ENCODE measurements around the gene TUFM. TPM values are rescaled to one million over a fixed set of nuclear protein-coding genes. Genes with fewer than 3 reads are reported as not detected.

TUFM gene
- total RNA-seq, 5 donors from 2014 or later (not counting 1 experiment from before 2014, with no cell fraction given), result 90.2 to 131 (median 105) TPM

DNA sequence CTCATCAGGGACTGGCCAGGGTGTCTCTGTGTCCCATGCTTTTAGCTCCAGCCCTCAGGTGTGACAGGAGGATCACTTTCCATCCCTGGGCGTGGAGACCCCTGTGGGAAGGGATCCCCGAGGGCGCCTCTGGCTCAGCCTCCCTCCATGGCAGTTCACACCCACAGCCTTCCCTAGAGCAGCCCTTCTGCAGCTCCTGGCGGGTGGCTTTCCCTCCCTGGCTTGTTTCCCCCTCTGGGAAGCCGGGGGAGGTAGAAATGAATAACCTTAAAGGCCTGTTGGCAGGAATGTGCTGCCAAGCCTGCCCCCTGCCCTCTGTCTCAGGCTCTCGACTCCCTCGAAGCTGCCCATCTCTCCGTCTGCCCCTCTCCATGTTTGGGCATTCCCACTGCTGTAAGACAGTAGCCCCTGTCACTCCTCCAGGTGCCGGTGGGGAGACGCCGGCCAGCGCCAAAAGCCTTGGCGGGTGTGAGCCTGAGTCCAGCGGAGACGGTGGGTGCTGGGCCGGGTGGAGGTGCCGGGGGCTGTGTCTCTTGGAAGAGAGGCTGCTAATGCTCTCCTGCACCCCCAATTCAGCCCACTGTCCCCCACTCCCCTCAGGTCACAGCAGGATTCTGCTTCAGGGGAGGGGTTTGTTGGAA lies 30.0 kb upstream of the TUFM start:
- Mint-ChIP-seq H3K9me3 (no peaks in the 10 kb centered on the region), H3K27ac (no peak overlapping the region), H3K4me3 (no peak overlapping the region), H3K36me3 (no peaks in the 10 kb centered on the region), H3K27me3 (peaks cover 4 to 5% of the 10 kb centered on the region in 2 donors), H3K4me1 (peaks cover 5 to 14% (median 6%) of the 10 kb centered on the region in 3 donors)
- Histone ChIP-seq H3K36me3 (ENCODE audit: control insufficient read depth in 2 of 2, extremely low read depth in 1 of 2, insufficient read depth in 1 of 2, low read length in 1 of 2) (peaks cover 4 to 26% of the 10 kb centered on the region in 2 donors), H3K27me3 (replicated peaks in 1 of 2; ENCODE audit: control insufficient read depth in 2 of 2, extremely low read depth in 1 of 2, insufficient read depth in 2 of 2, low read length in 1 of 2) (peaks cover 0 to 16% of the 10 kb centered on the region in 2 experiments), H3K4me3 (ENCODE audit: control insufficient read depth in 1 of 2, extremely low read depth in 1 of 2, low read length in 1 of 2) (no peak overlapping the region), H3K9me3 (no peaks in the 10 kb centered on the region), H3K27ac (ENCODE audit: low read length) (no peak overlapping the region), H3K4me1 (ENCODE audit: control insufficient read depth in 1 of 2, extremely low read depth in 1 of 2, insufficient read depth in 2 of 2, low read length in 2 of 2) (peaks cover 2 to 20% of the 10 kb centered on the region in 2 experiments)
- WGBS (ENCODE audit: insufficient coverage), result 95% methylated on average over 4 of the region's 17 CpGs
- CTCF ChIA-PET, result interaction anchor here in 1 of 2 donors (1.3 kb wide), 1 partner anchor 11 kb away, joined by 3 read pairs; no protein-coding TSS in a partner anchor
- DNase-seq (no peak), ATAC-seq (replicated peaks in 1 of 4) (no peak)
- POLR2A ChIA-PET, result no interaction called here

DNA sequence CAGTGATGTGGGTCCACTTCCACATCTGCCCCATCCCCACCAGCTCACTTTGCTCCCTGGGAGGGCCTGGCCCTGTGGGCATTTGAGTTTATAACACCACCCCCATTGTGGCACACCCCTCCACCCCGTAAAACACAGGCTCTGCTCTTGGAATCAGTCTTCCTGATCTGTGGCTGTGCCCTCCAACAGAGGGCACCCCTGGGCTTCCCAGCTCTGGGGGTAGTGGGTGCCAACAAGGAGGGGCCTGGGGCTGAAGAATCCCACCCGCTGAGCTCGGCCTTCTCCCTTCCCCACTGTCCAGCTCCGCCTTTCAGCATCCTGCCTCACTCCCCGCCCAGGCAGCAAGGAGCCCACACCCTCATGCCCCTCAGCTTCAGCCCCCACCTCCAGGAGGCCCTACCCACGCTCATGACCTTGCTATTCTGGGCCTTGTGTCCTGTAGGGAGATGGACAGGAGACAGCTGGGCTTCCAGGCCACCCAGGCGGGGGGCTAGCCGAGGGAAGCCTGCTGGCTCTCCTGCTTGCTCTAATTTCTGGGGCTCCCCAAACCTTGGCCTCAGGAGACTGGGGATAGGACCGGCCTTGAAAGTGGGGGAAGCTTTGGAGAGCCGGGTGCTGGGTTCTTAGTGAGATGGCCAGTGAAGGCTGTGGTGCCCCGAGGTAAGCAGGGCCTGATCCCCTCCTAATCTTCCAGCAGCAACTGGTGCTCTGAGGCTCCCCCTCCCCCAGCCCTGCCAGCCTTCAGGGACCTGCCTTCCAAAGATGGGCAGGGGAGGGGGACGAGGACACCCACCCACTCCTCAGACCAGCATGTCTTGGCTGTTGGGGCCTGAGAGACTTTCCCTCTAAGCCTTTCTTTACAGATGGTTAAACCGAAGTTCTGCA lies 29.2 kb upstream of the TUFM start:
- CTCF ChIA-PET, result interaction anchor here in 1 of 2 donors (1.3 kb wide), 2 partner anchors 10 to 69 kb away, joined by 3 to 8 read pairs; no protein-coding TSS in a partner anchor
- no peak for DNase-seq
- POLR2A ChIA-PET, result interaction anchor here in 1 of 2 donors (0.7 kb wide), 1 partner anchor 540 kb away, joined by 11 read pairs; no protein-coding TSS in a partner anchor
- Histone ChIP-seq H3K36me3 (ENCODE audit: control insufficient read depth in 2 of 2, extremely low read depth in 1 of 2, insufficient read depth in 1 of 2, low read length in 1 of 2) (peaks cover 8 to 33% of the 10 kb centered on the region in 2 donors), H3K4me3 (ENCODE audit: control insufficient read depth in 1 of 2, extremely low read depth in 1 of 2, low read length in 1 of 2) (no peak overlapping the region), H3K4me1 (ENCODE audit: control insufficient read depth in 1 of 2, extremely low read depth in 1 of 2, insufficient read depth in 2 of 2, low read length in 2 of 2) (peaks cover 2 to 17% of the 10 kb centered on the region in 2 experiments), H3K27ac (ENCODE audit: low read length) (no peak overlapping the region), H3K9me3 (no peaks in the 10 kb centered on the region), H3K27me3 (replicated peaks in 1 of 2; ENCODE audit: control insufficient read depth in 2 of 2, extremely low read depth in 1 of 2, insufficient read depth in 2 of 2, low read length in 1 of 2) (peaks cover 0 to 9% of the 10 kb centered on the region in 2 experiments)
- H3K4me3 Mint-ChIP-seq, result no peak overlapping the region
- H3K27ac Mint-ChIP-seq, result no peak overlapping the region
- WGBS (ENCODE audit: insufficient coverage), result 87% methylated on average over 5 of the region's 13 CpGs
- ATAC-seq (replicated peaks in 1 of 4), result no peak
- H3K4me1 Mint-ChIP-seq, result peaks cover 4 to 8% (median 5%) of the 10 kb centered on the region in 3 donors
- H3K36me3 Mint-ChIP-seq, result no peaks in the 10 kb centered on the region
- H3K27me3 Mint-ChIP-seq, result no peaks in the 10 kb centered on the region
- no peaks in the 10 kb centered on the region for H3K9me3 Mint-ChIP-seq

DNA sequence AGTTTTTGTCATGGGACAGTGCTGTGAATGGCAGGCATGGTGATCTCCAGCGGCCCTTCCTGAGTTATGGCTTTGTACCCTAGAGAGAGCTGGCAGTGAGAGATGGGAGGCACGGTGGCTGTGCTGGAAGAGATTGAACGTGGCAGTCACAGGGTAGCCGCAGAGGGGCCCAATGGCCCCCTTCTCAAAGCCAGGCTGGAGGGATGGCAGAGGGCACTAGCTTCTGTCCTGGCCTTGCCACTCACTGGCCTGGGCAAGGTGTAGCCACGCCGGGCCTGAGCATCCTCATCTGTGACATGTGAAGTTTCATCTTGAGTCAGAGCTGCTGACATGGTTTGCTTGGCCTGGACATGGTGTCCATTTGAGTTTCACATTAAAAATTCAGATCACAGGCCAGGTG lies 28.3 kb upstream of the TUFM start:
- ATAC-seq (replicated peaks in 1 of 4), result no peak
- H3K9me3 Mint-ChIP-seq, result no peaks in the 10 kb centered on the region

DNA sequence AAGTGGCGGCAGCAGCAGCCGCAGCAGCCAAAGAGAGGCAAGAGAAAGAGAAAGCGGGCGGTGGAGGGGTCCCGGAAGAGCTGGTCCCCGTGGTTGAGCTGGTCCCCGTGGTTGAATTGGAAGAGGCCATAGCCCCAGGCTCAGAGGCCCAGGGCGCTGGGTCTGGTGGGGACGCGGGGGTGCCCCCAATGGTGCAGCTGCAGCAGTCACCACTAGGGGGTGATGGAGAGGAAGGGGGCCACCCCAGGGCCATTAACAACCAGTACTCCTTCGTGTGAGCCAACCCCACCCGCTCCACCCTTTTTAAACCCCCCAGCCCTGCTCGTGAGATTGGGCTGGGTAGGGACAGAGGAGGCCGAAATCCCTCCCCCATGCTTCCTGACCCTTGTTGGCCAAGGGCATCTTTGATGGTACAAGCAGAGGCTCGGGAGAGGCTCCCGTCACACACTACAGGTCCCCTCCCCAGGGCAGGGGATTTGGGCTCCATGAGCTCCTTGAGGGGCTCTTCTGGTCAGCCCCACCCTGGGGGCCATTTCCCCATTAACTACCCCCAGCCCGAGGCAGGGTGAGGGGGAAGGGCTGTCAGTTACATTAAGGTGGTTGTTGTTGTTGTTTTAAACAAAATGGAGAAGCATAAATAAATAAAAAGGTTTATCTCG lies 27.5 kb upstream of the TUFM start:
- H3K4me1 Mint-ChIP-seq, result peaks cover 0 to 2% (median 0%) of the 10 kb centered on the region in 3 donors
- CTCF ChIA-PET, result interaction anchor here (0.7 to 1.3 kb wide), 4 partner anchors 12 to 71 kb away, joined by 3 to 8 read pairs (median 4); no protein-coding TSS in a partner anchor
- peaks cover 0 to 2% of the 10 kb centered on the region in 2 experiments for H3K4me1 ChIP-seq (ENCODE audit: control insufficient read depth in 1 of 2, extremely low read depth in 1 of 2, insufficient read depth in 2 of 2, low read length in 2 of 2)
- POLR2A ChIA-PET, result interaction anchor here in 1 of 2 donors (0.7 kb wide), 1 partner anchor 1101 kb away, joined by 3 read pairs; no protein-coding TSS in a partner anchor
- peaks cover 12% of the 10 kb centered on the region for H3K36me3 Mint-ChIP-seq
- peaks cover 0 to 4% of the 10 kb centered on the region in 2 experiments for H3K27me3 ChIP-seq (replicated peaks in 1 of 2; ENCODE audit: control insufficient read depth in 2 of 2, extremely low read depth in 1 of 2, insufficient read depth in 2 of 2, low read length in 1 of 2)
- no peak overlapping the region for H3K27ac Mint-ChIP-seq
- no peaks in the 10 kb centered on the region for H3K27me3 Mint-ChIP-seq
- no peaks in the 10 kb centered on the region for H3K9me3 Mint-ChIP-seq
- H3K27ac ChIP-seq (ENCODE audit: low read length), result no peak overlapping the region
- H3K4me3 ChIP-seq (ENCODE audit: control insufficient read depth in 1 of 2, extremely low read depth in 1 of 2, low read length in 1 of 2), result no peak overlapping the region
- peaks cover 12 to 48% of the 10 kb centered on the region in 2 donors for H3K36me3 ChIP-seq (ENCODE audit: control insufficient read depth in 2 of 2, extremely low read depth in 1 of 2, insufficient read depth in 1 of 2, low read length in 1 of 2)
- no peaks in the 10 kb centered on the region for H3K9me3 ChIP-seq
- ATAC-seq (replicated peaks in 1 of 4), result peak; percentile 70 to 88 (median 81)
- H3K4me3 Mint-ChIP-seq, result no peak overlapping the region
- peak; percentile 13 to 73 (median 50) for DNase-seq
- WGBS (ENCODE audit: insufficient coverage), result 75% methylated on average over 7 of the region's 18 CpGs

More for the DNA sequence above, 28.3 kb upstream of the TUFM start:
- ChIA-PET POLR2A (interaction anchor here in 1 of 2 donors (0.7 kb wide), 1 partner anchor 541 kb away, joined by 11 read pairs; no protein-coding TSS in a partner anchor), CTCF (interaction anchor here (1.1 to 1.3 kb wide), 2 partner anchors 70 kb away, joined by 5 to 8 read pairs; no protein-coding TSS in a partner anchor)
- DNase-seq, result no peak
- Histone ChIP-seq H3K9me3 (no peaks in the 10 kb centered on the region), H3K4me3 (ENCODE audit: control insufficient read depth in 1 of 2, extremely low read depth in 1 of 2, low read length in 1 of 2) (no peak overlapping the region), H3K27ac (ENCODE audit: low read length) (no peak overlapping the region), H3K36me3 (ENCODE audit: control insufficient read depth in 2 of 2, extremely low read depth in 1 of 2, insufficient read depth in 1 of 2, low read length in 1 of 2) (peaks cover 12 to 41% of the 10 kb centered on the region in 2 donors), H3K4me1 (ENCODE audit: control insufficient read depth in 1 of 2, extremely low read depth in 1 of 2, insufficient read depth in 2 of 2, low read length in 2 of 2) (peaks cover 2 to 9% of the 10 kb centered on the region in 2 experiments), H3K27me3 (replicated peaks in 1 of 2; ENCODE audit: control insufficient read depth in 2 of 2, extremely low read depth in 1 of 2, insufficient read depth in 2 of 2, low read length in 1 of 2) (peaks cover 0 to 4% of the 10 kb centered on the region in 2 experiments)
- Mint-ChIP-seq H3K27me3 (no peaks in the 10 kb centered on the region), H3K4me3 (no peak overlapping the region), H3K27ac (no peak overlapping the region), H3K36me3 (peaks cover 8% of the 10 kb centered on the region), H3K4me1 (peaks cover 4 to 7% (median 4%) of the 10 kb centered on the region in 3 donors)
- 84% methylated on average over 6 of the region's 6 CpGs for WGBS (ENCODE audit: insufficient coverage)

DNA sequence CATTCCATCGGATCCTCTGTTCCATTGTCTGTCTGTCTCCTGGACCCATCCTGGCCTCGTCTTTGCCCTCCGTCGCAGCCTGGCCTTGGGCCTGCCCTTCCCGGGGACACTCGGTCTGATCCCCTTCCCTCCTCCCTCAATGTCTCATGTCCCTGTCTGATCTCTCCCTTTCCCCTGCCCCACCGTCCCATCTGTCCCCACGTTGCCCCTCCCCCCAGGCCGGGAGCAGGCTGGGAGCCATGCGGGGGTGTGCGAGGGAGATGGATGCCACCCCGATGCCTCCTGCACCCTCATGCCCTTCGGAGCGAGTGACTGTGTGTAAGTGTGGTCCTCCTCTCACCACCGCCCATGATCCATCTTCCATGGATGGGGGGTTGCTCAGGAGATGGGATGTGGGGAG lies 26.8 kb upstream of the TUFM start:
- no peaks in the 10 kb centered on the region for H3K9me3 ChIP-seq
- Mint-ChIP-seq H3K27me3 (no peaks in the 10 kb centered on the region), H3K36me3 (peaks cover 12% of the 10 kb centered on the region), H3K27ac (no peak overlapping the region), H3K4me3 (no peak overlapping the region), H3K4me1 (no peaks in the 10 kb centered on the region), H3K9me3 (no peaks in the 10 kb centered on the region)
- DNase-seq, result no peak
- ChIA-PET CTCF (interaction anchor here (0.6 to 0.7 kb wide), 2 partner anchors 11 to 26 kb away, joined by 3 read pairs; no protein-coding TSS in a partner anchor), POLR2A (no interaction called here)
- H3K27me3 ChIP-seq (replicated peaks in 1 of 2; ENCODE audit: control insufficient read depth in 2 of 2, extremely low read depth in 1 of 2, insufficient read depth in 2 of 2, low read length in 1 of 2), result peaks cover 0 to 3% of the 10 kb centered on the region in 2 experiments
- H3K27ac ChIP-seq (ENCODE audit: low read length), result no peak overlapping the region
- no peaks in the 10 kb centered on the region for H3K4me1 ChIP-seq (ENCODE audit: control insufficient read depth in 1 of 2, extremely low read depth in 1 of 2, insufficient read depth in 2 of 2, low read length in 2 of 2)
- H3K4me3 ChIP-seq (ENCODE audit: control insufficient read depth in 1 of 2, extremely low read depth in 1 of 2, low read length in 1 of 2), result no peak overlapping the region
- WGBS (ENCODE audit: insufficient coverage), result 100% methylated on average over 1 of the region's 15 CpGs
- H3K36me3 ChIP-seq (ENCODE audit: control insufficient read depth in 2 of 2, extremely low read depth in 1 of 2, insufficient read depth in 1 of 2, low read length in 1 of 2), result peaks cover 12 to 50% of the 10 kb centered on the region in 2 donors
- no peak for ATAC-seq (replicated peaks in 1 of 4)

Measured in T-cell (primary cell).